GM13976 (cell line): ENCODE measurements around the gene MPP7.

Experiments used
- DNase-seq: peaks from one replicate; pipeline ENCODE4 v3.0.0; 2012; ENCODE audit warnings: low spot score
- in situ Hi-C: fragments of 300-500 bp; cut with MboI; formaldehyde crosslinking; loops from one replicate; pipeline ENCODE4 v1.12.0; 2022; ENCODE audit warnings: low sequenced_read_pairs, mixed read lengths, inconsistent platforms; ENCODE audit not compliant: unreplicated experiment
- TF ChIP-seq, protein P1 (sequence below): IDR thresholded peaks from 2 replicates; pipeline ENCODE4 v1.5.1; 2012; ENCODE audit warnings: borderline replicate concordance, mild to moderate bottlenecking; ENCODE audit not compliant: insufficient read depth; ENCODE audit errors: extremely low read depth, missing control alignments, control extremely low read depth

The MPP7 gene

DNA sequence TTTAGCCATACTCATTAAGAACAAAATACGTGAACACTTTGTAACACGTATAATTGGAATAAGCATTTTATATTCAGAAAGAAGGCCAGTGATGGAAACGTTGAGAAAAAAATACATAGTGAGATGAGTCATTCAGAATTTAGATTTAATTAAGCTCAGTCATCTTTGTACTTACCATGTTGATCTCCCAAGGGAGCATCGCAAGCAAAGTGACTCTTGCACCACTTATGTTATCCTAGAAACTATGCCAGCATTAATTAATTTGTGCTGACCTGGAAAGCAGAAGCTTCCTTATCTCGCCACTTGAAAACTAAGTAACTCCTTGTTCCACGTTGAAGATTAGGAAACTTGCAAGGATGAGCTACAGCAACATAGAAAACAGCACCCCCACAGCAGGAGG, 9.7 kb upstream of the MPP7 start:
- DNase-seq = no peak
- in situ Hi-C loops = no loop called here
- TF ChIP-seq, protein P1, sequence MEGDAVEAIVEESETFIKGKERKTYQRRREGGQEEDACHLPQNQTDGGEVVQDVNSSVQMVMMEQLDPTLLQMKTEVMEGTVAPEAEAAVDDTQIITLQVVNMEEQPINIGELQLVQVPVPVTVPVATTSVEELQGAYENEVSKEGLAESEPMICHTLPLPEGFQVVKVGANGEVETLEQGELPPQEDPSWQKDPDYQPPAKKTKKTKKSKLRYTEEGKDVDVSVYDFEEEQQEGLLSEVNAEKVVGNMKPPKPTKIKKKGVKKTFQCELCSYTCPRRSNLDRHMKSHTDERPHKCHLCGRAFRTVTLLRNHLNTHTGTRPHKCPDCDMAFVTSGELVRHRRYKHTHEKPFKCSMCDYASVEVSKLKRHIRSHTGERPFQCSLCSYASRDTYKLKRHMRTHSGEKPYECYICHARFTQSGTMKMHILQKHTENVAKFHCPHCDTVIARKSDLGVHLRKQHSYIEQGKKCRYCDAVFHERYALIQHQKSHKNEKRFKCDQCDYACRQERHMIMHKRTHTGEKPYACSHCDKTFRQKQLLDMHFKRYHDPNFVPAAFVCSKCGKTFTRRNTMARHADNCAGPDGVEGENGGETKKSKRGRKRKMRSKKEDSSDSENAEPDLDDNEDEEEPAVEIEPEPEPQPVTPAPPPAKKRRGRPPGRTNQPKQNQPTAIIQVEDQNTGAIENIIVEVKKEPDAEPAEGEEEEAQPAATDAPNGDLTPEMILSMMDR = no peak

DNA sequence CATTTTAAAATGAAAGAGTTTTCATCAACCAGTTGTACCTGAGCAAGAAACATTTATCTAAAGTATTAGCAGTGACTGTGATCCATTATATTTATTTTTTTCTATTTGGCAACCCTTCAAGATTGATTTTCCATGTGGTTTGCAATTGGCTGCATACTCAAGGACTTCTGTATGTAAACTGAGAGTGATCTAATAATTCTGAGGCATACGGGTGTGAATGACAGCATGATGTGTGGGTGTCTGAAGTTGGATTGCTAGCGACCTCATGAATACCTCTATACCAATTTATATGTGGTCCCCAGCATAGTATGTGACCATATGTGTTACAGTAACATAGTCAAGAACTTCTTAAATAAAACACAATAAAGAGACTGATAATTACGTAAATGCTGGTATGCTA, 8.2 kb upstream of the MPP7 start:
- in situ Hi-C loops = no loop called here
- TF ChIP-seq, protein P1 = no peak
- no peak for DNase-seq

DNA sequence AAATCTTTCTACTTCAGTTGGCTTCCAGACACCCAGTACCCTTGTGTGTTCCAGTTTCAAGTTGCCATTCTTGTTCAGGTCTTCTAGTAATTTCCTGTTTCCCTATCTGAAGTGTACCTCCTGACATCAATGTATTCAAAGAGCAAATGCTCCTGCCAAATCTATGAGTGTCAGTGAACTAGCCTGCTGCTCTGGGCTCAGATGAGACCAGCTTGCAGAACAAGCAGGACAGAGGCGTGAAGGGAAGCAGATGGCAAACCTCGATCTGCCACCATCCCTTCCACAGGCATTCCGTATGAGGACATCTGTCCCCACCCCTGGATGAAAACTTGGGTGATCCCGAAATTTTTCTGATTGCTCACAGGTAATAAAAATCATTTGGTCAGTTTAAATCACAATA, 4.4 kb upstream of the MPP7 start:
- TF ChIP-seq, protein P1 = no peak
- in situ Hi-C loops = no loop called here
- no peak for DNase-seq

DNA sequence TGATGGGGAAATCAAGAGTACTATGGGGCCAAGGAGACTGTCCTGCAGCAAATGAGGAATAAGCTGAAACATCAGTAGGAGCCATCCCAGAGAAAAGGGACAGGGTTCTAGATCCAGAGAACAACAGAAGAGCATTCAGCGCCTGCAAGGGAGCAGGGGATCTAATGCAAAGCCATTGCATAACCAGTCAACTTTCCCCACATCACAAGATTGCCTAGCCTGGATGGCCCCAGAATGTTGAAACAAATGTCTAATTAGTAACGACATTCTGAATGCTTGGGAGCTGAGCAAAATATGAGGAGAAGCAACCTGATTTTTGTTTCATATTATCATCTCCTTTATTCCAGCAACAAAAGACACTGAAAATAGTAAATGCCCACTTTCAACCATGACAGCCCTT, 2.7 kb upstream of the MPP7 start:
- TF ChIP-seq, protein P1 = no peak
- no peak for DNase-seq
- in situ Hi-C loops = no loop called here

DNA sequence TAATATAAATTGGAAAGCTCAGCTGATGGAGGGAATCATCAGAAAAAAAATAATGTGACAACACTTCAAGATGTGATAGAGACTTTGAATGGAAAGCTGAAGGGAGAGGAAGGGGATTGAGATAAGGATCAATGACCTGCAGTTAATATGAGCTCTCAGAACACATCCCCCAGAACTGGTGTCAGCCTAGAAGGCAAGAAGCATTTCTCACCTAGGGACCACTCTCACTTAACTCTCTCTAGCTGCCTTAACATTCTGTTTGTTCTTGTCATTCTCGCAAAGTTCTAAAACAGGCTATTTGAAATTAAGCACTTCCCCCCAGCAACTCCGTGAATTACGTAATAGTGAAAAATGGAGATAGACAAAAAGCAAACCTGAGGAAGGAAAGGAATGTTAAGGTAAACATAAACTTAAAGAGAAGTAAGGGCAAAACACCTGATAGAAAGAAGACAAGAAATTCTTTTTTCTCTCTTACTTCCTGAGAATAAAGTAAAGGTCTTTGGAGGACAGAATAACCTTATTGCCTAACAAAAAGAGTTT, 1.2 kb upstream of the MPP7 start:
- TF ChIP-seq, protein P1 = no peak
- in situ Hi-C loops = no loop called here
- no peak for DNase-seq

DNA sequence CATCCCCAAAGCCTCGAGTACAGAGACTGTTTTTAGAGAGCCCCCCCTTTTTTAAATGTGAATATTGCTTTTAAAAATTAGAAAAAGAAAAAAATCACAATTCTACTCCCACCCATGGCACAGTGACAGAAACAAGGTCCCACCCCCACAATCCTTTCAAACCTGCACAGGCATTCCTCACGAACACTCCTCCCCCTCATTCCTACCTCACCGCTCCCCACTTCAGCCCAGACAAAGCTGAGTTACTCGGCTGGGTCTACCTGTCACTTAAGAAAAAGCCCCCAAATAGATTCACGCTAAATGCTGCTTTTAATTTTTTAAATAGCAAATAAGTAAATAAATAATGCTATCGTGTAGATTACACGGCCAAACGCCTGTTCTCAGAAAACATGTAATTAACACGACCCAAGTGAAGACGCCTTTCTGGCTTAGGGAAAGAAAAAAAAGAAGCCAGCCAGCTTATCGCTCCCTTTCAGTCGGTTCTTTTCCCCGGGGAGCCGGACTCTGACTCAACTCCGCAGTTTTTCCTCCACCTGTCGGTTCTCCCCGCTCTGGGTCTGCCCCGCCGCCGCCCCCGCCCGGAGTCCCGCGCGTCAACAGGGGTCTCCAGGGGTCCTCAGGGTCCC, 739 bp downstream of the MPP7 start:
- in situ Hi-C loops = no loop called here

More for the DNA sequence above, 739 bp downstream of the MPP7 start:
- DNase-seq = no peak
- TF ChIP-seq, protein P1 = no peak
